ENCODE results near the gene SELENBP1. TPM values are rescaled to one million over a fixed set of nuclear protein-coding genes. Genes with fewer than 3 reads are reported as not detected.

SELENBP1 gene
- total and polyA plus RNA-seq, 9 of the 15 experiments (the other 6 are each of a cell fraction or from before 2014, with no cell fraction given), result 25.8 to 81.2 (median 47.1) TPM

DNA sequence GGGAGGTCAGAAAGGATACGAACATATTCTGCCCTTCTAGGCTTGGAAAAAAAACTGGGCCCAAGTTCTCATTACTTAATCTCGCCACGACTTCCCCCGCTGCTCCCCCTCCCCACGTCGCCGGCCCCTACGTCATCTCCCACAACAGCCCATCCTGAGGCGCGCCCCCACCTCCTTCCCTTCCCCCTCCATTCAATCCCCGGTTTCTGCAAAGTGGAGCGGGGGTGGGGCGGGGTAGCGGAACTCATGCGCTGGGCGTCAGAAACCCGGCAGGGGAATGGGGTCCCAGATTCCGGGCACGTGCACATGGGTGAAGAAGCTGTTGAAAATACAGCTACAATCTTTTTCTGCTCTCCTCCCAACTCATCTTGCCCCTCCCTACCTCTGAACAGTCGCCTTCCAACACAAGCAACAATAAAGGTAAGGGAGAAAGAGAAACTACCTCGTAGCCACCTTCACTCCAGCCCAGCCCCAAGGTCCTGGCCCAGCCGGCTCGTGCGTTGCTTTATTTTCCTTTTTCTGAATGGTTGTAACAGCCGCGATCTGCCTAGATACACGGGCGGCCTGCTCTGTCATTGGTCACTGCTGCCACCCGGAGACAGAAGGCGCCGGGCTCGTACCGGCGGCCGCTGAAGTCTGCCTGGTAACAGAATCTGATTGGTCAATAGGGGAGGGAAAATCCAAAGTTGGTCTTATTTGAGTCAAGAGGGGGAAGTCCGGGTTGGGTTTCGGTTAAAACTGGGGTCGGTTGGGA, 25.6 kb downstream of the SELENBP1 start, which contains the start of gene RFX5 (continued):
- TF ChIP-seq, protein P1, sequence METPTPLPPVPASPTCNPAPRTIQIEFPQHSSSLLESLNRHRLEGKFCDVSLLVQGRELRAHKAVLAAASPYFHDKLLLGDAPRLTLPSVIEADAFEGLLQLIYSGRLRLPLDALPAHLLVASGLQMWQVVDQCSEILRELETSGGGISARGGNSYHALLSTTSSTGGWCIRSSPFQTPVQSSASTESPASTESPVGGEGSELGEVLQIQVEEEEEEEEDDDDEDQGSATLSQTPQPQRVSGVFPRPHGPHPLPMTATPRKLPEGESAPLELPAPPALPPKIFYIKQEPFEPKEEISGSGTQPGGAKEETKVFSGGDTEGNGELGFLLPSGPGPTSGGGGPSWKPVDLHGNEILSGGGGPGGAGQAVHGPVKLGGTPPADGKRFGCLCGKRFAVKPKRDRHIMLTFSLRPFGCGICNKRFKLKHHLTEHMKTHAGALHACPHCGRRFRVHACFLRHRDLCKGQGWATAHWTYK (CRISPR knock-in tag; IDR thresholded peaks at IDR 0.05), result no peak
- no peak for TF ChIP-seq NR2F6 (CRISPR knock-in tag; IDR thresholded peaks at IDR 0.05)
- TF ChIP-seq ZNF695 (CRISPR knock-in tag; IDR thresholded peaks at IDR 0.05), result no peak
- TF ChIP-seq DDX20 (tag; IDR thresholded peaks at IDR 0.05; ENCODE audit: low read depth), result no peak
- TF ChIP-seq ZNF696 (CRISPR knock-in tag; conservative IDR thresholded peaks at IDR 0.05), result no peak
- TF ChIP-seq PHF21A (IDR thresholded peaks at IDR 0.05; ENCODE audit: borderline replicate concordance, low read depth), result no peak
- TF ChIP-seq RBBP5 (IDR thresholded peaks at IDR 0.05; ENCODE audit: borderline replicate concordance, insufficient read depth, low read length, poor library complexity, severe bottlenecking), result peak; percentile 72
- TF ChIP-seq POLR2AphosphoS5 (IDR thresholded peaks at IDR 0.05; ENCODE audit: control insufficient read depth, insufficient read depth, low read depth, low read length), result peak; percentile 48; the same call in 1 of the 2 replicates
- TF ChIP-seq PHF8 (IDR thresholded peaks at IDR 0.05; ENCODE audit: borderline replicate concordance, low read length), result peak; percentile 65
- TF ChIP-seq PRPF4 (IDR thresholded peaks at IDR 0.05; ENCODE audit: insufficient read depth, low read depth, low read length, poor library complexity, severe bottlenecking), result no peak
- TF ChIP-seq MTF1 (CRISPR knock-in tag; IDR thresholded peaks at IDR 0.05; ENCODE audit: borderline replicate concordance), result no peak
- peak; percentile 25; the same call in 1 of the 2 replicates for TF ChIP-seq TEAD4 (IDR thresholded peaks at IDR 0.05; ENCODE audit: low read length)
- no peak for TF ChIP-seq TEAD4 (CRISPR knock-in tag; IDR thresholded peaks at IDR 0.05; ENCODE audit: borderline replicate concordance)
- TF ChIP-seq FOXM1 (IDR thresholded peaks at IDR 0.05; ENCODE audit: low read depth), result no peak; the same call in none of the 2 replicates
- TF ChIP-seq FOXM1 (CRISPR knock-in tag; IDR thresholded peaks at IDR 0.05; ENCODE audit: low read depth), result no peak
- TF ChIP-seq DNMT1 (IDR thresholded peaks at IDR 0.05), result no peak
- TF ChIP-seq, protein P2, sequence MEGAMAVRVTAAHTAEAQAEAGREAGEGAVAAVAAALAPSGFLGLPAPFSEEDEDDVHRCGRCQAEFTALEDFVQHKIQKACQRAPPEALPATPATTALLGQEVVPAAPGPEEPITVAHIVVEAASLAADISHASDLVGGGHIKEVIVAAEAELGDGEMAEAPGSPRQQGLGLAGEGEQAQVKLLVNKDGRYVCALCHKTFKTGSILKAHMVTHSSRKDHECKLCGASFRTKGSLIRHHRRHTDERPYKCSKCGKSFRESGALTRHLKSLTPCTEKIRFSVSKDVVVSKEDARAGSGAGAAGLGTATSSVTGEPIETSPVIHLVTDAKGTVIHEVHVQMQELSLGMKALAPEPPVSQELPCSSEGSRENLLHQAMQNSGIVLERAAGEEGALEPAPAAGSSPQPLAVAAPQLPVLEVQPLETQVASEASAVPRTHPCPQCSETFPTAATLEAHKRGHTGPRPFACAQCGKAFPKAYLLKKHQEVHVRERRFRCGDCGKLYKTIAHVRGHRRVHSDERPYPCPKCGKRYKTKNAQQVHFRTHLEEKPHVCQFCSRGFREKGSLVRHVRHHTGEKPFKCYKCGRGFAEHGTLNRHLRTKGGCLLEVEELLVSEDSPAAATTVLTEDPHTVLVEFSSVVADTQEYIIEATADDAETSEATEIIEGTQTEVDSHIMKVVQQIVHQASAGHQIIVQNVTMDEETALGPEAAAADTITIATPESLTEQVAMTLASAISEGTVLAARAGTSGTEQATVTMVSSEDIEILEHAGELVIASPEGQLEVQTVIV (CRISPR knock-in tag; IDR thresholded peaks at IDR 0.05; ENCODE audit: borderline replicate concordance), result no peak
- TF ChIP-seq, protein P3, sequence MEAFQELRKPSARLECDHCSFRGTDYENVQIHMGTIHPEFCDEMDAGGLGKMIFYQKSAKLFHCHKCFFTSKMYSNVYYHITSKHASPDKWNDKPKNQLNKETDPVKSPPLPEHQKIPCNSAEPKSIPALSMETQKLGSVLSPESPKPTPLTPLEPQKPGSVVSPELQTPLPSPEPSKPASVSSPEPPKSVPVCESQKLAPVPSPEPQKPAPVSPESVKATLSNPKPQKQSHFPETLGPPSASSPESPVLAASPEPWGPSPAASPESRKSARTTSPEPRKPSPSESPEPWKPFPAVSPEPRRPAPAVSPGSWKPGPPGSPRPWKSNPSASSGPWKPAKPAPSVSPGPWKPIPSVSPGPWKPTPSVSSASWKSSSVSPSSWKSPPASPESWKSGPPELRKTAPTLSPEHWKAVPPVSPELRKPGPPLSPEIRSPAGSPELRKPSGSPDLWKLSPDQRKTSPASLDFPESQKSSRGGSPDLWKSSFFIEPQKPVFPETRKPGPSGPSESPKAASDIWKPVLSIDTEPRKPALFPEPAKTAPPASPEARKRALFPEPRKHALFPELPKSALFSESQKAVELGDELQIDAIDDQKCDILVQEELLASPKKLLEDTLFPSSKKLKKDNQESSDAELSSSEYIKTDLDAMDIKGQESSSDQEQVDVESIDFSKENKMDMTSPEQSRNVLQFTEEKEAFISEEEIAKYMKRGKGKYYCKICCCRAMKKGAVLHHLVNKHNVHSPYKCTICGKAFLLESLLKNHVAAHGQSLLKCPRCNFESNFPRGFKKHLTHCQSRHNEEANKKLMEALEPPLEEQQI (IDR thresholded peaks at IDR 0.05), result 0 out of 2 replicates have a peak, but pooled peaks have one; percentile 13
- no peak for TF ChIP-seq HMG20A (CRISPR knock-in tag; conservative IDR thresholded peaks at IDR 0.05)
- no peak for TF ChIP-seq ZNF668 (CRISPR knock-in tag; IDR thresholded peaks at IDR 0.05)
